K562 (cell line): Measurements from ENCODE around the gene ELOB. TPM values are rescaled to one million over a fixed set of nuclear protein-coding genes. Genes with fewer than 3 reads are reported as not detected.
A peak's percentile ranks its signal among the peaks of the same experiment; 100 is the strongest.

Experiments
- BMI1 ChIP-seq: fragments of 150-350 bp; IDR thresholded peaks from 2 replicates; pipeline ENCODE4 v1.6.1; 2014; ENCODE audit warnings: low read length
- CTBP1 ChIP-seq: fragments of 450-650 bp; IDR thresholded peaks from 2 replicates; pipeline ENCODE4 v1.6.1; 2016; ENCODE audit warnings: borderline replicate concordance
- HDAC8 ChIP-seq: fragments of 450-650 bp; IDR thresholded peaks from 2 replicates; pipeline ENCODE4 v1.6.1; 2016; ENCODE audit warnings: mild to moderate bottlenecking, missing genetic modification characterization, moderate library complexity, missing compliant biosample characterization
- HES1 ChIP-seq: fragments of 450-650 bp; IDR thresholded peaks from 2 replicates; pipeline ENCODE4 v1.6.1; 2016; ENCODE audit warnings: low read depth, mild to moderate bottlenecking, moderate library complexity
- HEY1 ChIP-seq: fragments of 250-450 bp; sonication (Bioruptor Pico); IDR thresholded peaks from 2 replicates; pipeline ENCODE4 v1.5.0; 2020; ENCODE audit warnings: mild to moderate bottlenecking, moderate library complexity, borderline replicate concordance
- NONO ChIP-seq, 2 experiments: fragments of 200-400 bp in 1 of 2; fragments of 450-650 bp in 1 of 2; formaldehyde crosslinking in 1 of 2; IDR thresholded peaks; 2 replicates each; pipeline ENCODE4 v1.6.1; 2017; ENCODE audit warnings: low read depth in 2 of 2, mild to moderate bottlenecking in 2 of 2, moderate library complexity in 2 of 2, low read length in 1 of 2
- POLR2G ChIP-seq: fragments of 200-400 bp; formaldehyde crosslinking; IDR thresholded peaks from 2 replicates; pipeline ENCODE4 v1.6.1; 2017; ENCODE audit warnings: low read depth, mild to moderate bottlenecking, antibody characterized with exemption, low read length, moderate library complexity
- POLR3A ChIP-seq: IDR thresholded peaks from 2 replicates; pipeline ENCODE4 v1.6.1; 2011; ENCODE audit warnings: borderline replicate concordance, mild to moderate bottlenecking, moderate library complexity; ENCODE audit not compliant: insufficient read length, insufficient read depth; ENCODE audit errors: extremely low read depth
- SIX5 ChIP-seq, 2 experiments: IDR thresholded peaks; 2 replicates each; pipeline ENCODE4 v1.6.1; 2011; ENCODE audit warnings: low read length in 2 of 2, borderline replicate concordance in 1 of 2, low read depth in 1 of 2, mild to moderate bottlenecking in 1 of 2, moderate library complexity in 1 of 2; ENCODE audit not compliant: insufficient read depth in 1 of 2
- SOX6 ChIP-seq: fragments of 450-650 bp; IDR thresholded peaks from 2 replicates; pipeline ENCODE4 v1.6.1; 2014; ENCODE audit warnings: mild to moderate bottlenecking
- SRF ChIP-seq, 2 experiments: fragments of 250-450, 450-650 bp in 1 of 2; sonication (Bioruptor Pico) in 1 of 2; sonication (generic) in 1 of 2; formaldehyde crosslinking; IDR thresholded peaks; 2 replicates each; pipeline versions ENCODE4 v1.5.0 to v1.5.1; 2020 to 2022; ENCODE audit warnings: mild to moderate bottlenecking in 1 of 2, missing genetic modification reagents in 1 of 2
- XRCC5 ChIP-seq: fragments of 200-400 bp; formaldehyde crosslinking; IDR thresholded peaks from 2 replicates; pipeline ENCODE4 v1.6.1; 2017; ENCODE audit warnings: low read depth, mild to moderate bottlenecking, low read length
- ZC3H8 ChIP-seq: fragments of 450-650 bp; IDR thresholded peaks from 2 replicates; pipeline ENCODE4 v1.6.1; 2017
- ZNF316 ChIP-seq: fragments of 450-650 bp; IDR thresholded peaks from 2 replicates; pipeline ENCODE4 v1.6.1; 2016
- polyA plus RNA-seq, 8 experiments: library from polyadenylated mRNA; depleted of rRNA in 4 of 8; stranded (reverse) in 5 of 8; unstranded in 3 of 8; fragments of >200 nt; fragmentation: Nextera tagmentation in 2 of 8; fragmentation: Illumina TruSeq in 1 of 8; extraction: Ambion mirVana in 2 of 8; extraction: Trizol in 1 of 8; gene quantifications; 2 replicates each; pipeline versions ENCODE4 v1.2.1 to v1.2.3, GENCODE V29; 2011 to 2014; ENCODE audit warnings: inconsistent platforms in 1 of 8, missing spikeins in 1 of 8
- total RNA-seq, 7 experiments: library from RNA; depleted of rRNA in 6 of 7; stranded (reverse); fragments of >200 nt in 6 of 7; fragmentation: Illumina TruSeq in 2 of 7; extraction: Trizol in 2 of 7; gene quantifications; 2 replicates each; pipeline versions ENCODE4 v1.2.1 to v1.2.3, GENCODE V29; 2011 to 2021; ENCODE audit warnings: low replicate concordance in 1 of 7

The ELOB gene
- total and polyA plus RNA-seq, 9 of the 15 experiments (the other 6 are each of a cell fraction or from before 2014, with no cell fraction given): 63.2 to 791 (median 237) TPM

- no peak for TF ChIP-seq HDAC8 (tag)
- no peak for TF ChIP-seq SOX6
- TF ChIP-seq SIX5 (IDR thresholded peaks at IDR 0.05; ENCODE audit: borderline replicate concordance in 1 of 2, insufficient read depth in 1 of 2, low read depth in 1 of 2, low read length in 2 of 2): no peak
- TF ChIP-seq HEY1 (CRISPR knock-in tag): no peak
- peak; percentile 56 for TF ChIP-seq ZNF316
- no peak for TF ChIP-seq ZC3H8
- no peak for TF ChIP-seq POLR3A
- TF ChIP-seq XRCC5: no peak
- peak; percentile 48; the same call in 1 of the 2 replicates for TF ChIP-seq POLR2G
- no peak for TF ChIP-seq SRF (CRISPR knock-in tag; IDR thresholded peaks at IDR 0.05)
- TF ChIP-seq HES1: no peak
- TF ChIP-seq NONO (IDR thresholded peaks at IDR 0.05; ENCODE audit: low read depth in 2 of 2, low read length in 1 of 2): no peak
- TF ChIP-seq BMI1: no peak
- no peak for TF ChIP-seq CTBP1
These were observed 2.3 kb upstream of the ELOB start (continued) for GRCh38 chr16:2779151-2779920.
